CD4-positive, alpha-beta T cell (primary cell): Measurements from ENCODE around the gene DNLZ. TPM values are rescaled to one million over a fixed set of nuclear protein-coding genes. Genes with fewer than 3 reads are reported as not detected.

ENCODE experiments used
- ATAC-seq: fragments of 200-7000 bp; cut with Tn5 transposase; one replicate; pipeline ENCODE4 v1.10.0; 2022; ENCODE audit warnings: mild to moderate bottlenecking; ENCODE audit not compliant: poor library complexity
- CTCF ChIA-PET: fragments of 350-600 bp; sonication (Branson Sonifier 250); formaldehyde crosslinking; loops from one replicate; lab custom pipeline; 2021; ENCODE audit warnings: antibody characterized with exemption, inconsistent platforms; lab: Charles Lee
- POLR2A ChIA-PET: fragments of 350-600 bp; sonication (Branson Sonifier 250); formaldehyde crosslinking; loops from one replicate; lab custom pipeline; 2021; ENCODE audit warnings: antibody characterized with exemption, inconsistent platforms; lab: Charles Lee
- DNase-seq, 14 experiments: peaks; one replicate each; pipeline ENCODE4 v3.0.0-alpha.2; 2013 to 2020; ENCODE audit warnings: mixed read lengths in 2 of 14
- H3K27ac ChIP-seq, 2 donors: one replicate each; pipeline versions ENCODE4 v1.5.1 to v1.7.0; 2013; ENCODE audit warnings: low read length in 2 of 2, low read depth in 1 of 2, mild to moderate bottlenecking in 1 of 2
- H3K27me3 ChIP-seq, 2 experiments: 1 replicate in 1 of 2; 2 replicates in 1 of 2; pipeline versions ENCODE4 v1.6.1 to v1.7.0; 2013; ENCODE audit warnings: low read length in 2 of 2, control low read depth in 1 of 2, mild to moderate bottlenecking in 1 of 2, moderate library complexity in 1 of 2; ENCODE audit not compliant: insufficient read depth in 2 of 2, control insufficient read depth in 1 of 2
- H3K36me3 ChIP-seq: one replicate; pipeline ENCODE4 v1.6.1; 2013; ENCODE audit warnings: low read length, control low read depth; ENCODE audit not compliant: insufficient read depth
- H3K4me1 ChIP-seq: one replicate; pipeline ENCODE4 v1.6.1; 2013; ENCODE audit warnings: low read length, control low read depth; ENCODE audit not compliant: insufficient read depth
- H3K4me3 ChIP-seq: one replicate; pipeline ENCODE4 v1.5.1; 2013; ENCODE audit warnings: mild to moderate bottlenecking, low read length, moderate library complexity
- H3K9me3 ChIP-seq, 2 experiments: 1 replicate in 1 of 2; 2 replicates in 1 of 2; pipeline versions ENCODE4 v1.6.1 to v1.7.0; 2013; ENCODE audit warnings: low read length in 2 of 2, mild to moderate bottlenecking in 2 of 2, control low read depth in 1 of 2, moderate library complexity in 1 of 2; ENCODE audit not compliant: control insufficient read depth in 1 of 2, insufficient read depth in 1 of 2
- H3K27ac Mint-ChIP-seq: one replicate; pipeline ENCODE4 v1.8.0; 2020; ENCODE audit warnings: mixed read lengths
- H3K27me3 Mint-ChIP-seq: one replicate; pipeline ENCODE4 v1.8.0; 2021; ENCODE audit warnings: mixed read lengths
- H3K36me3 Mint-ChIP-seq: one replicate; pipeline ENCODE4 v1.8.0; 2021; ENCODE audit warnings: low read depth, mixed read lengths
- H3K4me1 Mint-ChIP-seq: one replicate; pipeline ENCODE4 v1.8.0; 2021; ENCODE audit warnings: low read depth, mixed read lengths
- H3K4me3 Mint-ChIP-seq: one replicate; pipeline ENCODE4 v1.8.0; 2020; ENCODE audit warnings: mild to moderate bottlenecking, mixed read lengths
- H3K9me3 Mint-ChIP-seq: one replicate; pipeline ENCODE4 v1.8.0; 2020; ENCODE audit warnings: mixed read lengths
- CTCF ChIP-seq: fragments of 200-600 bp; IDR thresholded peaks from one replicate; pipeline ENCODE4 v1.8.0; 2022; ENCODE audit warnings: antibody characterized with exemption, mild to moderate bottlenecking
- intact Hi-C, 2 experiments: fragments of 100-400 bp; cut with DNase I in 1 of 2; cut with micrococcal nuclease in 1 of 2; formaldehyde crosslinking; loops; one replicate each; pipeline versions ENCODE4 v1.15.1 to v1.9.0; 2023 to 2025; cut with DNase I, micrococcal nuclease
- total RNA-seq, 174 experiments: library from RNA in 2 of 174; stranded (reverse) in 2 of 174; gene quantifications; one replicate each; pipeline ENCODE4 v1.2.3 and lab custom pipeline; 2021 to 2026

DNLZ gene
- total RNA-seq, 2 experiments from 2014 or later = 15.4 to 17.0 TPM

DNA sequence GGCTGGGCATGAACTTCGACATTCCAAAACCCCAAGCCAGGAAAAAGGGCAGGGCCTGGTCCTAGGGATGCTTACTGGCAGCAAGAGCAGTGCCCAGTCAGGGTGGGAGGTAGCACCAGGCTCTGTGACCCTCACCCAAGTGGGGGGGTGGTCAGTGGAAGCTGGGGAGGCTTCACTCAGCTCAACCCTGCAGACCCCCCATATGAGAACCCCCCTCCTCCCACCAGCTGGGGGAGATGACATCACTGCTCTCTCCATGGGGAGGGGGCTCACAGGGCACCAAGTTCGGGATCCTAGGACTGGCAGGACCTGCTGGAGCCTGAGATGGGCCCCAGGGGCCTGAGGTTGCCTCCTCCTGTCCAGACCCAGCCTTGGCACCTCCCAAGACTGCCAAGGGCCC lies 4.7 kb downstream of the DNLZ start:
- ATAC-seq = no peak
- peaks cover 5% of the 10 kb centered on the region for H3K4me1 Mint-ChIP-seq
- H3K9me3 Mint-ChIP-seq = no peaks in the 10 kb centered on the region
- no peak for DNase-seq
- intact Hi-C loops = no loop called here
- peaks cover 10% of the 10 kb centered on the region for H3K4me1 ChIP-seq
- no peak for TF ChIP-seq CTCF
- no peak overlapping the region for H3K27ac Mint-ChIP-seq
- ChIA-PET POLR2A (no interaction called here), CTCF (no interaction called here)
- no peak overlapping the region for H3K4me3 ChIP-seq
- H3K4me3 Mint-ChIP-seq = no peak overlapping the region
- no peak overlapping the region for H3K27ac ChIP-seq
- H3K27me3 Mint-ChIP-seq = no peaks in the 10 kb centered on the region
- peaks cover 8% of the 10 kb centered on the region for H3K36me3 Mint-ChIP-seq
- no peaks in the 10 kb centered on the region for H3K27me3 ChIP-seq
- peaks cover 0 to 2% of the 10 kb centered on the region in 2 experiments for H3K9me3 ChIP-seq
- peaks cover 8% of the 10 kb centered on the region for H3K36me3 ChIP-seq

DNA sequence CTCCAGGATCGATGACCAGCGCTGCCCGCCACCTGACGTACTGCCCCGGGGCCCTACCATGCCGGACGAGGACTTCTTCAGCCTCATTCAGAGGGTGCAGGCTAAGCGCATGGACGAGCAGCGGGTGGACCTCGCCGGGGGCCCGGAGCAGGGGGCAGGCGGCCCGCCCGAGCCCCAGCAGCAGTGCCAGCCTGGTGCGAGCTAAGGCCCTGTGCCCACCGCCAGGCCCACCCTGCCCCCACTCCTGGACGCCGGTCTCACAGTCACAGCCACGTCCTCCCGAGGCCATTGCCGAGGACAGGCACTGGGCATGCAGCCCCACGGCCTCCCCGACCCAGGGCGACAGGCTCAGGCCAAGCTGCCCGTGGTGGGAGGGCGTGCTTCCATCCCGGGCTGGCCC lies 5.5 kb downstream of the DNLZ start:
- H3K27ac ChIP-seq = no peak overlapping the region
- H3K36me3 ChIP-seq = peaks cover 8% of the 10 kb centered on the region
- intact Hi-C loops = no loop called here
- TF ChIP-seq CTCF = no peak
- H3K4me3 ChIP-seq = no peak overlapping the region
- ChIA-PET CTCF (no interaction called here), POLR2A (no interaction called here)
- H3K36me3 Mint-ChIP-seq = peaks cover 6% of the 10 kb centered on the region
- H3K9me3 ChIP-seq = no peaks in the 10 kb centered on the region
- no peaks in the 10 kb centered on the region for H3K9me3 Mint-ChIP-seq
- H3K27me3 Mint-ChIP-seq = no peaks in the 10 kb centered on the region
- no peak for ATAC-seq
- no peak overlapping the region for H3K4me3 Mint-ChIP-seq
- peaks cover 5% of the 10 kb centered on the region for H3K4me1 Mint-ChIP-seq
- H3K4me1 ChIP-seq = peaks cover 8% of the 10 kb centered on the region
- H3K27ac Mint-ChIP-seq = no peak overlapping the region
- H3K27me3 ChIP-seq = no peaks in the 10 kb centered on the region
- DNase-seq = no peak

GRCh38 chr9:136357202-136357725 lies 6.3 kb downstream of the DNLZ start:
- no peaks in the 10 kb centered on the region for H3K27me3 ChIP-seq
- H3K36me3 ChIP-seq = peaks cover 8% of the 10 kb centered on the region
- DNase-seq (no peak), ATAC-seq (no peak)
- Mint-ChIP-seq H3K36me3 (no peaks in the 10 kb centered on the region), H3K9me3 (no peaks in the 10 kb centered on the region), H3K4me3 (no peak overlapping the region), H3K27me3 (no peaks in the 10 kb centered on the region), H3K4me1 (no peaks in the 10 kb centered on the region), H3K27ac (no peak overlapping the region)
- CTCF ChIA-PET = no interaction called here
- H3K4me1 ChIP-seq = peaks cover under 1% of the 10 kb centered on the region
- H3K27ac ChIP-seq = no peak overlapping the region
- POLR2A ChIA-PET = interaction anchor here (0.5 kb wide), 1 partner anchor 396 kb away, joined by 3 read pairs; the partner anchor contains the start of gene UBAC1
- intact Hi-C loops = no loop called here
- H3K4me3 ChIP-seq = no peak overlapping the region
- TF ChIP-seq CTCF = no peak
- H3K9me3 ChIP-seq = no peaks in the 10 kb centered on the region
